GM06990 (cell line): ENCODE measurements around the gene TGFBR1.

Experiments used
- DNase-seq: peaks from one replicate; pipeline ENCODE4 v3.0.0-alpha.2; 2011; ENCODE audit not compliant: insufficient read length; ENCODE audit errors: extremely low read depth
- H3K27me3 ChIP-seq: replicated peaks from 2 replicates; pipeline ENCODE4 v1.6.0; 2011; ENCODE audit warnings: low read length; ENCODE audit not compliant: control insufficient read depth, insufficient read depth
- H3K36me3 ChIP-seq: 2 replicates; pipeline ENCODE4 v1.5.1; 2011; ENCODE audit warnings: low read length; ENCODE audit not compliant: control insufficient read depth, insufficient read depth
- H3K4me3 ChIP-seq: replicated peaks from 2 replicates; pipeline ENCODE4 v1.5.1; 2011; ENCODE audit warnings: low read depth, mild to moderate bottlenecking, control low read depth, low read length
- TF ChIP-seq, protein P1 (sequence below): IDR thresholded peaks from 2 replicates; pipeline ENCODE4 v1.5.1; 2011; ENCODE audit warnings: low read length, control low read depth, mild to moderate bottlenecking, inconsistent platforms; ENCODE audit not compliant: insufficient read depth, poor library complexity, severe bottlenecking

Gene TGFBR1

DNA sequence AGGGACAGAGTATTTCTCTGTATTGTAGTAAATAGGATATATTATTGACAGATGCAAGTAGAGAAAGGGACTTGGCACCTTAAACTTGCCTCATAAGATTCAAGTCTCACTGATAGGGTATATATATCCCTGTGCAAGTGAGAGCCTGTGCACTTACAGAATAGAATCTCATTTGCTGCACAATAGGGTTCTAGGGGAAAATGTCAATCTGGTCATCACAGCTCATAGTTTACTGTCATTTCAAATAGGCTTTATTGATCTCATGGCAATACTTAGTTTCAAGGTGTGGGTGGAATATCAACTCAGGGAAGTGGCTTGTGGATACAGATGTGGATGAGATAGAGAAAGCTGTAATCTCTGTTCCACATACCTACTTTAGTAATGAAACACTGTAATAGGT, 42.3 kb downstream of the TGFBR1 start:
- Histone ChIP-seq H3K36me3 (peaks cover 3% of the 10 kb centered on the region), H3K4me3 (no peak overlapping the region), H3K27me3 (no peaks in the 10 kb centered on the region)
- no peak for DNase-seq
- TF ChIP-seq, protein P1, sequence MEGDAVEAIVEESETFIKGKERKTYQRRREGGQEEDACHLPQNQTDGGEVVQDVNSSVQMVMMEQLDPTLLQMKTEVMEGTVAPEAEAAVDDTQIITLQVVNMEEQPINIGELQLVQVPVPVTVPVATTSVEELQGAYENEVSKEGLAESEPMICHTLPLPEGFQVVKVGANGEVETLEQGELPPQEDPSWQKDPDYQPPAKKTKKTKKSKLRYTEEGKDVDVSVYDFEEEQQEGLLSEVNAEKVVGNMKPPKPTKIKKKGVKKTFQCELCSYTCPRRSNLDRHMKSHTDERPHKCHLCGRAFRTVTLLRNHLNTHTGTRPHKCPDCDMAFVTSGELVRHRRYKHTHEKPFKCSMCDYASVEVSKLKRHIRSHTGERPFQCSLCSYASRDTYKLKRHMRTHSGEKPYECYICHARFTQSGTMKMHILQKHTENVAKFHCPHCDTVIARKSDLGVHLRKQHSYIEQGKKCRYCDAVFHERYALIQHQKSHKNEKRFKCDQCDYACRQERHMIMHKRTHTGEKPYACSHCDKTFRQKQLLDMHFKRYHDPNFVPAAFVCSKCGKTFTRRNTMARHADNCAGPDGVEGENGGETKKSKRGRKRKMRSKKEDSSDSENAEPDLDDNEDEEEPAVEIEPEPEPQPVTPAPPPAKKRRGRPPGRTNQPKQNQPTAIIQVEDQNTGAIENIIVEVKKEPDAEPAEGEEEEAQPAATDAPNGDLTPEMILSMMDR, result no peak

DNA sequence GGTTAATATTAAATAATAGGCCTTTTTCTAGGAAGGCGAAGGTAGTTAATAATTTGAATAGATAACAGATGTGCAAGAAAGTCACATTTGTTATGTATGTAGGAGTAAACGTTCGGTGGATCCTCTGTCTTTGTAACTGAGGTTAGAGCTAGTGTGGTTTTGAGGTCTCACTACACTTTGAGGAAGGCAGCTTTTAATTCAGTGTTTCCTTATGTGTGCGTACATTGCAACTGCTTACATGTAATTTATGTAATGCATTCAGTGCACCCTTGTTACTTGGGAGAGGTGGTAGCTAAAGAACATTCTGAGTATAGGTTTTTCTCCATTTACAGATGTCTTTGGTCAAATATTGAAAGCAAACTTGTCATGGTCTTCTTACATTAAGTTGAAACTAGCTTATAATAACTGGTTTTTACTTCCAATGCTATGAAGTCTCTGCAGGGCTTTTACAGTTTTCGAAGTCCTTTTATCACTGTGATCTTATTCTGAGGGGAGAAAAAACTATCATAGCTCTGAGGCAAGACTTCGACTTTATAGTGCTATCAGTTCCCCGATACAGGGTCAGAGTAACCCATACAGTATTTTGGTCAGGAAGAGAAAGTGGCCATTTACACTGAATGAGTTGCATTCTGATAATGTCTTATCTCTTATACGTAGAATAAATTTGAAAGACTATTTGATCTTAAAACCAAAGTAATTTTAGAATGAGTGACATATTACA, 45.7 kb downstream of the TGFBR1 start:
- no peak for DNase-seq

GRCh38 chr9:99154356-99154755, 49.4 kb downstream of the TGFBR1 start:
- no peak overlapping the region for H3K4me3 ChIP-seq
- H3K36me3 ChIP-seq, result no peaks in the 10 kb centered on the region
- no peak for DNase-seq
- H3K27me3 ChIP-seq, result no peaks in the 10 kb centered on the region
- TF ChIP-seq, protein P1, result no peak

More for the DNA sequence above, 45.7 kb downstream of the TGFBR1 start:
- Histone ChIP-seq H3K4me3 (no peak overlapping the region), H3K27me3 (no peaks in the 10 kb centered on the region), H3K36me3 (peaks cover 3% of the 10 kb centered on the region)
- TF ChIP-seq, protein P1, result no peak

- no peak for DNase-seq
- Histone ChIP-seq H3K27me3 (no peaks in the 10 kb centered on the region), H3K36me3 (no peaks in the 10 kb centered on the region), H3K4me3 (no peak overlapping the region)
- TF ChIP-seq, protein P1, result no peak
These were observed 50.8 kb downstream of the TGFBR1 start for GRCh38 chr9:99155736-99156135.

- Histone ChIP-seq H3K4me3 (no peak overlapping the region), H3K27me3 (no peaks in the 10 kb centered on the region), H3K36me3 (no peaks in the 10 kb centered on the region)
- TF ChIP-seq, protein P1, result no peak
- DNase-seq, result no peak
These were observed 53.7 kb downstream of the TGFBR1 start for GRCh38 chr9:99158629-99159028.
